ENCODE results near the gene ZNF787. TPM values are rescaled to one million over a fixed set of nuclear protein-coding genes. Genes with fewer than 3 reads are reported as not detected.
A peak's percentile ranks its signal among the peaks of the same experiment; 100 is the strongest.

The ZNF787 gene
- total and polyA plus RNA-seq, 2 of the 8 experiments (the other 6 are each of a cell fraction or from before 2014, with no cell fraction given), result 19.7 to 56.0 TPM

GRCh38 chr19:56142087-56142787 lies 21.1 kb upstream of the ZNF787 start:
- Histone ChIP-seq H3K4me1 (replicated peaks in 1 of 4; ENCODE audit: control insufficient read depth in 3 of 4, insufficient read depth in 4 of 4, low read length in 3 of 4) (peaks cover 2 to 10% (median 5%) of the 10 kb centered on the region in 4 experiments; a peak in 5 of 7 replicates), H3K27ac (ENCODE audit: low read depth, low read length) (0 out of 2 replicates have a peak overlapping the region, but pooled peaks have one; percentile 52), H4K5ac (ENCODE audit: insufficient read length, low read depth, low read length) (no peak overlapping the region), H3K4me2 (ENCODE audit: insufficient read depth in 1 of 2, low read depth in 2 of 2, low read length in 2 of 2) (peak overlapping the region; percentile 73 to 93), H3K14ac (ENCODE audit: insufficient read length) (no peak overlapping the region), H2AK5ac (ENCODE audit: low read depth, low read length) (no peak overlapping the region), H3K27me3 (replicated peaks in 1 of 4; ENCODE audit: control insufficient read depth in 3 of 4, extremely low read depth in 1 of 4, insufficient read depth in 3 of 4, low read length in 3 of 4) (no peaks in the 10 kb centered on the region), H3K56ac (replicated peaks; ENCODE audit: insufficient read length, low read depth, low read length) (no peak overlapping the region), H2AFZ (ENCODE audit: low read length) (no peak overlapping the region), H3K4ac (replicated peaks; ENCODE audit: insufficient read length, low read depth, low read length) (peak overlapping the region; percentile 13), H4K91ac (replicated peaks; ENCODE audit: insufficient read length, low read length) (no peak overlapping the region), H3K18ac (ENCODE audit: extremely low read depth, low read length) (peak overlapping the region; percentile 26; the same call in 1 of the 2 replicates), H4K20me1 (replicated peaks in 1 of 2; ENCODE audit: control insufficient read depth in 1 of 2, insufficient read depth in 2 of 2, low read length in 2 of 2) (peaks cover 0 to 12% of the 10 kb centered on the region in 2 experiments), H4K8ac (ENCODE audit: extremely low read depth, insufficient read depth, low read length) (no peak overlapping the region), H2BK12ac (ENCODE audit: low read depth, low read length) (0 out of 2 replicates have a peak overlapping the region, but pooled peaks have one; percentile 4), H3K36me3 (ENCODE audit: control insufficient read depth in 2 of 4, insufficient read depth in 4 of 4, low read length in 3 of 4) (peaks cover 0 to 6% (median 0%) of the 10 kb centered on the region in 4 experiments; a peak in 3 of 8 replicates), H3K79me1 (ENCODE audit: low read depth, low read length) (peaks cover 10% of the 10 kb centered on the region), H2BK120ac (replicated peaks; ENCODE audit: low read depth, low read length) (no peak overlapping the region), H2BK5ac (ENCODE audit: low read depth, low read length) (peak overlapping the region; percentile 48), H3K79me2 (ENCODE audit: control insufficient read depth in 1 of 2, insufficient read depth in 2 of 2, low read length in 2 of 2) (peaks cover 0 to 30% of the 10 kb centered on the region in 2 experiments; a peak in 2 of 4 replicates), H2BK20ac (ENCODE audit: low read length) (no peak overlapping the region), H2BK15ac (ENCODE audit: low read length) (0 out of 2 replicates have a peak overlapping the region, but pooled peaks have one; percentile 18), H3K23me2 (ENCODE audit: low read depth, low read length) (peaks cover 10% of the 10 kb centered on the region; the same call in 1 of the 2 replicates), H3K9ac (replicated peaks in 1 of 4; ENCODE audit: extremely low read depth in 1 of 4, low read depth in 3 of 4, low read length in 3 of 4) (peak overlapping the region in 2 of 4 experiments; percentile 60 to 79; a peak in 3 of 7 replicates), H3K4me3 (ENCODE audit: extremely low read depth in 1 of 4, insufficient read depth in 2 of 4, low read depth in 3 of 4, low read length in 4 of 4) (peak overlapping the region; percentile 70 to 78 (median 70)), H3K9me3 (ENCODE audit: insufficient read depth in 2 of 2, low read depth in 1 of 2, low read length in 1 of 2) (no peaks in the 10 kb centered on the region), H3K23ac (ENCODE audit: insufficient read length) (no peak overlapping the region)
- 83% methylated on average over 17 of the region's 17 CpGs; no CpG with 5 or more reads in 1 of the 2 experiments for WGBS, 2 experiments (ENCODE audit: extremely low coverage in 1 of 2, insufficient coverage in 1 of 2, insufficient read length in 1 of 2, insufficient replicate concordance in 2 of 2, low coverage in 1 of 2, low lambda C conversion rate in 2 of 2, missing lambda C conversion rate in 1 of 2)
- POLR2A ChIA-PET (ENCODE audit: partially characterized antibody), result interaction anchor here (0.7 to 5.2 kb wide), 12 partner anchors 12 to 495 kb away, joined by 3 to 21 read pairs (median 3); partner anchors contain the start of gene ZNF787
- FAIRE-seq (no peak), DNase-seq (ENCODE audit: low read depth in 1 of 2, low spot score in 2 of 2) (no peak)
- CTCF ChIA-PET (ENCODE audit: partially characterized antibody), result interaction anchor here (0.5 to 6.5 kb wide), 9 partner anchors 12 to 80 kb away, joined by 3 to 47 read pairs (median 3); no protein-coding TSS in a partner anchor
- TF ChIP-seq SP1 (IDR thresholded peaks at IDR 0.05; ENCODE audit: low read depth, low read length), result no peak

Measured in H1 (cell line).